HepG2 (cell line): ENCODE measurements around the gene PATZ1. TPM values are rescaled to one million over a fixed set of nuclear protein-coding genes. Genes with fewer than 3 reads are reported as not detected.

Experiments
- FOXO1 ChIP-seq: sonication (generic); formaldehyde crosslinking; IDR thresholded peaks from 2 replicates; pipeline ENCODE4 v1.4.0; 2020; ENCODE audit warnings: missing genetic modification reagents
- HDAC1 ChIP-seq: sonication (generic); formaldehyde crosslinking; IDR thresholded peaks from 2 replicates; pipeline ENCODE4 v1.5.1; 2020; ENCODE audit warnings: mild to moderate bottlenecking, missing genetic modification reagents
- HMGXB4 ChIP-seq, 2 experiments: sonication (generic) in 1 of 2; formaldehyde crosslinking in 1 of 2; IDR thresholded peaks; 2 replicates each; pipeline versions ENCODE4 v1.4.0 to v1.6.1; 2018 to 2020; ENCODE audit warnings: missing genetic modification reagents in 2 of 2, borderline replicate concordance in 1 of 2, low read depth in 1 of 2, mild to moderate bottlenecking in 1 of 2, missing biosample characterization in 1 of 2
- HNF1B ChIP-seq: sonication (generic); formaldehyde crosslinking; IDR thresholded peaks from 2 replicates; pipeline ENCODE4 v1.5.1; 2020; ENCODE audit warnings: mild to moderate bottlenecking, moderate library complexity, missing genetic modification reagents
- IRF2 ChIP-seq: IDR thresholded peaks from 2 replicates; pipeline ENCODE4 v1.6.1; 2018; ENCODE audit warnings: missing genetic modification reagents, missing compliant biosample characterization
- KLF16 ChIP-seq, 2 experiments: sonication (generic) in 1 of 2; formaldehyde crosslinking in 1 of 2; IDR thresholded peaks; 2 replicates each; pipeline versions ENCODE4 v1.6.1 to v1.8.0; 2016 to 2023; ENCODE audit warnings: missing genetic modification reagents in 2 of 2, missing compliant biosample characterization in 1 of 2
- MXI1 ChIP-seq: IDR thresholded peaks from 3 replicates; pipeline ENCODE4 v1.6.1; 2012; ENCODE audit warnings: low read depth, low read length, inconsistent platforms, borderline replicate concordance
- NONO ChIP-seq, 2 experiments: fragments of 450-650 bp in 1 of 2; sonication (generic) in 1 of 2; formaldehyde crosslinking in 1 of 2; IDR thresholded peaks in 1 of 2; conservative IDR thresholded peaks in 1 of 2; 2 replicates each; pipeline versions ENCODE4 v1.6.1 to v1.8.0; 2017 to 2022; ENCODE audit warnings: mild to moderate bottlenecking in 1 of 2, missing genetic modification reagents in 1 of 2, moderate library complexity in 1 of 2
- POLR2G ChIP-seq: fragments of 200-400 bp; formaldehyde crosslinking; IDR thresholded peaks from 2 replicates; pipeline ENCODE4 v1.6.1; 2018; ENCODE audit warnings: mild to moderate bottlenecking, low read depth, low read length, moderate library complexity
- RFX1 ChIP-seq: fragments of 450-650 bp; IDR thresholded peaks from 2 replicates; pipeline ENCODE4 v1.6.1; 2017
- SALL1 ChIP-seq: sonication (generic); formaldehyde crosslinking; IDR thresholded peaks from 2 replicates; pipeline ENCODE4 v1.8.0; 2022; ENCODE audit warnings: mild to moderate bottlenecking, missing genetic modification reagents
- SNAI1 ChIP-seq: sonication (generic); formaldehyde crosslinking; IDR thresholded peaks from 2 replicates; pipeline ENCODE4 v1.5.0; 2020; ENCODE audit warnings: mild to moderate bottlenecking, missing genetic modification reagents, borderline replicate concordance
- THAP11 ChIP-seq: IDR thresholded peaks from 2 replicates; pipeline ENCODE4 v1.6.1; 2016; ENCODE audit warnings: missing biosample characterization, missing genetic modification reagents
- THAP9 ChIP-seq: sonication (generic); formaldehyde crosslinking; IDR thresholded peaks from 2 replicates; pipeline ENCODE4; 2020; ENCODE audit warnings: missing genetic modification reagents, mild to moderate bottlenecking, borderline replicate concordance
- polyA plus RNA-seq, 8 experiments: library from polyadenylated mRNA; depleted of rRNA in 3 of 8; stranded (reverse) in 7 of 8; unstranded in 1 of 8; fragments of >200 nt; fragmentation: Illumina TruSeq in 4 of 8; extraction: Trizol in 4 of 8; gene quantifications; 2 replicates each; pipeline versions ENCODE4 v1.2.1 to v1.2.3, GENCODE V29; 2011 to 2016; ENCODE audit warnings: low read depth in 4 of 8, missing spikeins in 1 of 8, mixed read lengths in 1 of 8; ENCODE audit not compliant: insufficient read depth in 1 of 8
- total RNA-seq, 5 experiments: library from RNA; depleted of rRNA; stranded (reverse); fragments of >200 nt; fragmentation: Illumina TruSeq; extraction: Trizol; gene quantifications; 2 replicates each; pipeline ENCODE4 v1.2.3, GENCODE V29; 2016; ENCODE audit warnings: low read depth in 1 of 5
- TF ChIP-seq, protein P1 (sequence below): sonication (generic); formaldehyde crosslinking; conservative IDR thresholded peaks from 2 replicates; pipeline ENCODE4 v1.4.0; 2020; ENCODE audit warnings: missing genetic modification reagents
- TF ChIP-seq, protein P2 (sequence below), 2 experiments: IDR thresholded peaks; 2 replicates each; pipeline ENCODE4 v1.6.1; 2011 to 2012; ENCODE audit warnings: low read length in 2 of 2, borderline replicate concordance in 1 of 2, low read depth in 1 of 2, mild to moderate bottlenecking in 1 of 2, moderate library complexity in 1 of 2

PATZ1 gene
- total and polyA plus RNA-seq, 2 of the 13 experiments (the other 11 are each of a cell fraction or from before 2014, with no cell fraction given), result 24.9 to 30.5 TPM

DNA sequence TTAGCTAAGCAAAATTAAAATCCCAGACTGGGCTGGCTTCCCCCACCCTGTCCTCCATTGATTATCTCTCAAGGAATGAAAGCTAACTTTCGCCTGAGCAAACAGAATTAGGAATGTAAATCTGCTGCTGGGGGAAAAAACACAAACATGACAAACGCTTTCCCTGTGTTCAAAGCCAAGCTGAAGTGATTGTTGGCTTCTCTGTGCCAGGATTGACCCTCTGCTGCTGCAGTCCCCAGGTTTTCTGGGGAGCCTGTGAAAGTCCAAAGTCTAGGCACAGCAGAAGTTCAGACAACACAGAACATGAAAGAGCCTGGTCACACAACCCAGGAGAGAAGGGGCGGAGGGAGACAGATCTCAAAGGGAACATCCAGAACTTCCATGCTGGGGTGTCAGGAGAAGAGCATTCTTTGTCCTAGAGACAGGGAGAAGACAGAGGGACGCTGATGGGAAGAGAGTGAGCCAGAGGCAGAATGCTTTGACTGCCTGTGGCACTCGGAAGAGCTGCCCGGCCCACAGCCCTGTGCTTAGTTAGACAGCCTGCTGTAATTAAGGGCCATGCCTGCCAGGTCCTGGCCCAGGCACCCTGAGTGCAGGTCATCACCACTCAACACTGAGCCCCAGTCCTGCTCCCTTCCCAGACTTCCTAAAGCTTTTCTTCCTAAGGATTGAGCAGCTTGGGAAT, 6.9 kb downstream of the PATZ1 start (continued):
- TF ChIP-seq NONO (IDR thresholded peaks at IDR 0.05) (no peak), NONO (CRISPR knock-in tag; conservative IDR thresholded peaks at IDR 0.05) (0 out of 2 replicates have a peak, but pooled peaks have one; percentile 4), MXI1 (peak; percentile 64; the same call in 1 of the 3 replicates), SALL1 (CRISPR knock-in tag) (peak; percentile 72), KLF16 (CRISPR knock-in tag; IDR thresholded peaks at IDR 0.05) (peak in 1 of 2 experiments; percentile 36; a peak in 1 of 4 replicates), POLR2G (peak; percentile 42), IRF2 (CRISPR knock-in tag) (peak; percentile 40; the same call in 1 of the 2 replicates), THAP11 (CRISPR knock-in tag) (peak; percentile 33; the same call in 1 of the 2 replicates), HNF1B (CRISPR knock-in tag) (peak; percentile 53; the same call in 1 of the 2 replicates), FOXO1 (CRISPR knock-in tag) (peak; percentile 34; the same call in 1 of the 2 replicates), HMGXB4 (CRISPR knock-in tag; IDR thresholded peaks at IDR 0.05; ENCODE audit: borderline replicate concordance in 1 of 2, low read depth in 1 of 2) (peak in 1 of 2 experiments; percentile 47; a peak in 1 of 4 replicates), HDAC1 (CRISPR knock-in tag) (peak; percentile 64), THAP9 (CRISPR knock-in tag) (peak; percentile 35; the same call in 1 of the 2 replicates), RFX1 (no peak), SNAI1 (CRISPR knock-in tag) (no peak)
- TF ChIP-seq, protein P1, sequence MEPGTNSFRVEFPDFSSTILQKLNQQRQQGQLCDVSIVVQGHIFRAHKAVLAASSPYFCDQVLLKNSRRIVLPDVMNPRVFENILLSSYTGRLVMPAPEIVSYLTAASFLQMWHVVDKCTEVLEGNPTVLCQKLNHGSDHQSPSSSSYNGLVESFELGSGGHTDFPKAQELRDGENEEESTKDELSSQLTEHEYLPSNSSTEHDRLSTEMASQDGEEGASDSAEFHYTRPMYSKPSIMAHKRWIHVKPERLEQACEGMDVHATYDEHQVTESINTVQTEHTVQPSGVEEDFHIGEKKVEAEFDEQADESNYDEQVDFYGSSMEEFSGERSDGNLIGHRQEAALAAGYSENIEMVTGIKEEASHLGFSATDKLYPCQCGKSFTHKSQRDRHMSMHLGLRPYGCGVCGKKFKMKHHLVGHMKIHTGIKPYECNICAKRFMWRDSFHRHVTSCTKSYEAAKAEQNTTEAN, result peak; percentile 55; the same call in 1 of the 2 replicates
- TF ChIP-seq, protein P2, sequence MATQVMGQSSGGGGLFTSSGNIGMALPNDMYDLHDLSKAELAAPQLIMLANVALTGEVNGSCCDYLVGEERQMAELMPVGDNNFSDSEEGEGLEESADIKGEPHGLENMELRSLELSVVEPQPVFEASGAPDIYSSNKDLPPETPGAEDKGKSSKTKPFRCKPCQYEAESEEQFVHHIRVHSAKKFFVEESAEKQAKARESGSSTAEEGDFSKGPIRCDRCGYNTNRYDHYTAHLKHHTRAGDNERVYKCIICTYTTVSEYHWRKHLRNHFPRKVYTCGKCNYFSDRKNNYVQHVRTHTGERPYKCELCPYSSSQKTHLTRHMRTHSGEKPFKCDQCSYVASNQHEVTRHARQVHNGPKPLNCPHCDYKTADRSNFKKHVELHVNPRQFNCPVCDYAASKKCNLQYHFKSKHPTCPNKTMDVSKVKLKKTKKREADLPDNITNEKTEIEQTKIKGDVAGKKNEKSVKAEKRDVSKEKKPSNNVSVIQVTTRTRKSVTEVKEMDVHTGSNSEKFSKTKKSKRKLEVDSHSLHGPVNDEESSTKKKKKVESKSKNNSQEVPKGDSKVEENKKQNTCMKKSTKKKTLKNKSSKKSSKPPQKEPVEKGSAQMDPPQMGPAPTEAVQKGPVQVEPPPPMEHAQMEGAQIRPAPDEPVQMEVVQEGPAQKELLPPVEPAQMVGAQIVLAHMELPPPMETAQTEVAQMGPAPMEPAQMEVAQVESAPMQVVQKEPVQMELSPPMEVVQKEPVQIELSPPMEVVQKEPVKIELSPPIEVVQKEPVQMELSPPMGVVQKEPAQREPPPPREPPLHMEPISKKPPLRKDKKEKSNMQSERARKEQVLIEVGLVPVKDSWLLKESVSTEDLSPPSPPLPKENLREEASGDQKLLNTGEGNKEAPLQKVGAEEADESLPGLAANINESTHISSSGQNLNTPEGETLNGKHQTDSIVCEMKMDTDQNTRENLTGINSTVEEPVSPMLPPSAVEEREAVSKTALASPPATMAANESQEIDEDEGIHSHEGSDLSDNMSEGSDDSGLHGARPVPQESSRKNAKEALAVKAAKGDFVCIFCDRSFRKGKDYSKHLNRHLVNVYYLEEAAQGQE (IDR thresholded peaks at IDR 0.05; ENCODE audit: borderline replicate concordance in 1 of 2, low read depth in 1 of 2, low read length in 2 of 2), result peak in 1 of 2 experiments; percentile 4; a peak in 1 of 4 replicates
